ENCODE measurements around the gene STPG2. TPM values are rescaled to one million over a fixed set of nuclear protein-coding genes. Genes with fewer than 3 reads are reported as not detected.

STPG2 gene
- total and polyA plus RNA-seq, 3 donors from 2014 or later = 2.6 to 3.7 (median 2.7) TPM

DNA sequence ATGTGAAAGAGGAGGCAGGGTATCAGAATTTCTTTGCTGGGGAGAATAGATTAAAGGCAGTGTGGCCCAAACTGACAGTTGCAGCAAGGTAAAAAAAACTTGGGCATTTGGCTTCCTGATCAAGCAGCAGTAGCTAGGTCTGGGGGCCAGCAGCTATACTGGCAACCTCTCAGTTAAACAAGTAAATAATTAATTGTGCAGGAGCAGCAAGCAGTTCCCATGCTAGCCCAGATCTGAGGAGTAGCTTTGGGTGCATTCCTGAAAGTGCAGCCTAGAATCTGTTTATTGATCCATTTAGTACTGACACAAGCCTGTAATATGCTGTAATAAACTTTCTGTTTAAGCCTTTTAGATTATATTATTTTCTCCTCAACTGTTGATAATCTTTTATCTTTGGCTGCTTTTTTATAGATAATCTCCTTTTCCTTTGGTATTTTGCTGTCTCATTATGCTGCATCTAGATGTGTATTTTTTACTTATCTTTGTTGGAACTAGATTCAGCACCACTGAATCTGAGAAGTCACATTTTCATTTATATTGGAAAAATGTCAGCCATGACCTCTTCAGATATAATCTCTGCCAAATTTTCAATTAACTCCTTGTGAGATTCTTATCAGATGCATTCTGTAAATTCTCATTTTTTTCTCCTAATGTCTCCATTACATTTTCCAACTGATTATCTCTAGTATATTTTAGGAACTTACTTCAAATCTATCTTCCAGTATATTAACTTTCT, 276.3 kb downstream of the STPG2 start:
- H3K36me3 ChIP-seq (ENCODE audit: low read depth, missing control alignments) = no peaks in the 10 kb centered on the region
- TF ChIP-seq POLR2A (IDR thresholded peaks at IDR 0.05) = no peak
- TF ChIP-seq, protein P1, sequence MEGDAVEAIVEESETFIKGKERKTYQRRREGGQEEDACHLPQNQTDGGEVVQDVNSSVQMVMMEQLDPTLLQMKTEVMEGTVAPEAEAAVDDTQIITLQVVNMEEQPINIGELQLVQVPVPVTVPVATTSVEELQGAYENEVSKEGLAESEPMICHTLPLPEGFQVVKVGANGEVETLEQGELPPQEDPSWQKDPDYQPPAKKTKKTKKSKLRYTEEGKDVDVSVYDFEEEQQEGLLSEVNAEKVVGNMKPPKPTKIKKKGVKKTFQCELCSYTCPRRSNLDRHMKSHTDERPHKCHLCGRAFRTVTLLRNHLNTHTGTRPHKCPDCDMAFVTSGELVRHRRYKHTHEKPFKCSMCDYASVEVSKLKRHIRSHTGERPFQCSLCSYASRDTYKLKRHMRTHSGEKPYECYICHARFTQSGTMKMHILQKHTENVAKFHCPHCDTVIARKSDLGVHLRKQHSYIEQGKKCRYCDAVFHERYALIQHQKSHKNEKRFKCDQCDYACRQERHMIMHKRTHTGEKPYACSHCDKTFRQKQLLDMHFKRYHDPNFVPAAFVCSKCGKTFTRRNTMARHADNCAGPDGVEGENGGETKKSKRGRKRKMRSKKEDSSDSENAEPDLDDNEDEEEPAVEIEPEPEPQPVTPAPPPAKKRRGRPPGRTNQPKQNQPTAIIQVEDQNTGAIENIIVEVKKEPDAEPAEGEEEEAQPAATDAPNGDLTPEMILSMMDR (IDR thresholded peaks at IDR 0.05) = no peak
- H3K27ac ChIP-seq = no peak overlapping the region
- no peak overlapping the region for H3K4me3 ChIP-seq
- intact Hi-C loops (cut with DNase I; ENCODE audit: low total_unique reads) = no loop called here
- H3K27me3 ChIP-seq = no peaks in the 10 kb centered on the region
- no peaks in the 10 kb centered on the region for H3K9me3 ChIP-seq
- H3K4me1 ChIP-seq = no peaks in the 10 kb centered on the region
- no peak for DNase-seq

DNA sequence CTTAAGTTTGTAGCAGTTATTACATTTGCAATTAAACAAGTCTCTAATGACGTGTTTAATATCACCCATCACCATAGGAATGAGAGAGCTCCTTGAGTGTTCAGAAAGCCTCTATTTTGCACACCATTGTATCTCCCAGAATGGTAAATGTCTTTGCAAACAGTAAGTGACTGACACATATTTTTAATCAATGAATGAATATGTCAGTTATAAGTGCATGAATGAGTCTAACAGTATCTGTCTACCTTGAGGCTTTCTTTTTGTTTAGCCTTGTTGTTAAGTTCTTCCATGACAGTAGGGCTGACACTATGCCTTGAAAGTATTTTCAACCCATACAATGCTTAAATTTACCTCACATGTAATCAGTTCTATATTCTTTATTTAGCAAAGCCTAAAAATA, 292.2 kb downstream of the STPG2 start:
- TF ChIP-seq, protein P1 (IDR thresholded peaks at IDR 0.05) = no peak
- no peak for TF ChIP-seq POLR2A (IDR thresholded peaks at IDR 0.05)
- DNase-seq = no peak
- intact Hi-C loops (cut with DNase I; ENCODE audit: low total_unique reads) = no loop called here
- WGBS, 2 donors = 88 to 89% methylated on average over 1 of the region's 1 CpG
- Histone ChIP-seq H3K27ac (no peak overlapping the region), H3K9me3 (no peaks in the 10 kb centered on the region), H3K4me1 (no peaks in the 10 kb centered on the region), H3K27me3 (no peaks in the 10 kb centered on the region), H3K36me3 (ENCODE audit: low read depth, missing control alignments) (no peaks in the 10 kb centered on the region), H3K4me3 (no peak overlapping the region)

DNA sequence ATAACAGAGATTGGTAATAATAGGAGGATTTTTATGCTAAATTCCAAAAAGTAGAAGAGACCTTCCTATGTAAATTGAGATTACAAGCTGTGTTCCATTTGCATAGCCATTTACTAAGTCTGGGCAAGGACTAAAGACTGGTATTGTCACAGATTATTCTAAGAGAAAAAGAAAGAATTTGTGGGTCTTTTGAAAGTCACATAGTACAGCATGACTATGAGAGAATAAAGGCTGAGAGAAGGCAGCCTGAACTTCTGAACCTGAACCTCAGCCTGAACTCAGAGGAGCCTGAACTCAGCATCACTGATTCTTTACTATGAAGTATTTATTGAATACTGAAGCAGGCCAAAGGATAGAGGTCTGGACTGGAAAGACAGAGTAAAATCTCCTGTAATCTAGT, 297.5 kb downstream of the STPG2 start:
- H3K27me3 ChIP-seq = no peaks in the 10 kb centered on the region
- no peaks in the 10 kb centered on the region for H3K9me3 ChIP-seq
- DNase-seq = no peak
- no peak for TF ChIP-seq POLR2A (IDR thresholded peaks at IDR 0.05)
- TF ChIP-seq, protein P1 (IDR thresholded peaks at IDR 0.05) = no peak
- H3K4me1 ChIP-seq = no peaks in the 10 kb centered on the region
- intact Hi-C loops (cut with DNase I; ENCODE audit: low total_unique reads) = no loop called here
- no peak overlapping the region for H3K27ac ChIP-seq
- H3K4me3 ChIP-seq = no peak overlapping the region
- no peaks in the 10 kb centered on the region for H3K36me3 ChIP-seq (ENCODE audit: low read depth, missing control alignments)

DNA sequence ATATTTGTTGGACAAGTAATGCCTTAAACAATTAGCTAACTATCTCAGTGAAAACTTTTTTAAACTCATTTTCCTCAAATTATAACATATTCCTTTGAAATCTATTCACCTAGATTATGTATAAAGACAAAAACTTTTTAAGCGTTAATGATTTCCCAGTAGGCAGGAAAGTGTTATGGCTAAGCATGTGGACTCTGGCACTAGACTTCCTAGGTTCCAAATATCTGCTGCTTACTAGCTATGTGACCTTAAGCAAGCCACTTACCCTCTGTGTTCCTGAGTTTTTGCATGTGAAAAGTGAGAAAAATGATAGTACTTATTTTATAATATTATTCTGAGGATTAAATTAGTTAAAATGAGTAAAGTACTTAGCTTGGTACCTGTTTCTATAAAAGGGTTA, 301.8 kb downstream of the STPG2 start:
- no peaks in the 10 kb centered on the region for H3K36me3 ChIP-seq (ENCODE audit: low read depth, missing control alignments)
- DNase-seq = no peak
- no peak overlapping the region for H3K27ac ChIP-seq
- H3K27me3 ChIP-seq = no peaks in the 10 kb centered on the region
- no peaks in the 10 kb centered on the region for H3K9me3 ChIP-seq
- no peak overlapping the region for H3K4me3 ChIP-seq
- no peaks in the 10 kb centered on the region for H3K4me1 ChIP-seq
- TF ChIP-seq, protein P1 (IDR thresholded peaks at IDR 0.05) = no peak
- TF ChIP-seq POLR2A (IDR thresholded peaks at IDR 0.05) = no peak
- intact Hi-C loops (cut with DNase I; ENCODE audit: low total_unique reads) = no loop called here
- WGBS, 2 donors = 80 to 91% methylated on average over 1 of the region's 1 CpG

DNA sequence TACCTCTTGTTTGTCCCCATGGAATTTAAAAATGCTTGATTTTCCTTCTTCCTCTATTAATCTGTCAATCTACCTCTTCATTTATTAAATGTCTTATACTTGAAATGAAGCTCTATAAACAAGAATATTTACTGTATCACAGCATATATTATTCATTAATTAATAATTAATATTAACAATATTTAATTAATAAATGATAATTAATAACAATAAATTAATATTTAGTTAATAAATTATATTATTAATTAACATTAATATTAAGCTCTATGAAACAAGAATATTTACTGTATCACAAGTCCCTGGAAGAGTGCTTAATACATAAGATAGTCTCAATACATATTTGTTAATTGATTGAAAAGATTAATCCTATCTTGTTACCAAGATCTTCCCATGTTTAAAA, 306.6 kb downstream of the STPG2 start:
- Histone ChIP-seq H3K27me3 (no peaks in the 10 kb centered on the region), H3K4me1 (no peaks in the 10 kb centered on the region)

More for the DNA sequence above, 306.6 kb downstream of the STPG2 start:
- no peak for DNase-seq
- intact Hi-C loops (cut with DNase I; ENCODE audit: low total_unique reads) = no loop called here
- Histone ChIP-seq H3K4me3 (no peak overlapping the region), H3K9me3 (no peaks in the 10 kb centered on the region), H3K36me3 (ENCODE audit: low read depth, missing control alignments) (no peaks in the 10 kb centered on the region), H3K27ac (no peak overlapping the region)
- TF ChIP-seq POLR2A (IDR thresholded peaks at IDR 0.05) = no peak
- TF ChIP-seq, protein P1 (IDR thresholded peaks at IDR 0.05) = no peak
